Astrocyte of the cerebellum (primary cell): ENCODE data around the gene ARF6.
A peak's percentile ranks its signal among the peaks of the same experiment; 100 is the strongest.
"Not testable (repeated sequence)": the region's sequence is repeated elsewhere in the genome, so short reads cannot be mapped to it uniquely, and the experiment has no call there.

Source experiments
- DNase-seq: peaks from one replicate; pipeline ENCODE4 v3.0.0-alpha.2; 2011; ENCODE audit warnings: low read depth
- H3K4me3 ChIP-seq: 2 replicates; pipeline ENCODE4 v1.5.1; 2011; ENCODE audit warnings: mild to moderate bottlenecking, low read depth, low read length, moderate library complexity
- in situ Hi-C: cut with HindIII; loops from 2 replicates; pipeline ENCODE4 v1.10.0; 2017; ENCODE audit warnings: low sequenced_read_pairs
- TF ChIP-seq, protein P1 (sequence below): IDR thresholded peaks from 2 replicates; pipeline ENCODE4 v1.5.1; 2012; ENCODE audit warnings: low read length, low read depth, moderate library complexity, mild to moderate bottlenecking; ENCODE audit errors: missing control alignments

The ARF6 gene

DNA sequence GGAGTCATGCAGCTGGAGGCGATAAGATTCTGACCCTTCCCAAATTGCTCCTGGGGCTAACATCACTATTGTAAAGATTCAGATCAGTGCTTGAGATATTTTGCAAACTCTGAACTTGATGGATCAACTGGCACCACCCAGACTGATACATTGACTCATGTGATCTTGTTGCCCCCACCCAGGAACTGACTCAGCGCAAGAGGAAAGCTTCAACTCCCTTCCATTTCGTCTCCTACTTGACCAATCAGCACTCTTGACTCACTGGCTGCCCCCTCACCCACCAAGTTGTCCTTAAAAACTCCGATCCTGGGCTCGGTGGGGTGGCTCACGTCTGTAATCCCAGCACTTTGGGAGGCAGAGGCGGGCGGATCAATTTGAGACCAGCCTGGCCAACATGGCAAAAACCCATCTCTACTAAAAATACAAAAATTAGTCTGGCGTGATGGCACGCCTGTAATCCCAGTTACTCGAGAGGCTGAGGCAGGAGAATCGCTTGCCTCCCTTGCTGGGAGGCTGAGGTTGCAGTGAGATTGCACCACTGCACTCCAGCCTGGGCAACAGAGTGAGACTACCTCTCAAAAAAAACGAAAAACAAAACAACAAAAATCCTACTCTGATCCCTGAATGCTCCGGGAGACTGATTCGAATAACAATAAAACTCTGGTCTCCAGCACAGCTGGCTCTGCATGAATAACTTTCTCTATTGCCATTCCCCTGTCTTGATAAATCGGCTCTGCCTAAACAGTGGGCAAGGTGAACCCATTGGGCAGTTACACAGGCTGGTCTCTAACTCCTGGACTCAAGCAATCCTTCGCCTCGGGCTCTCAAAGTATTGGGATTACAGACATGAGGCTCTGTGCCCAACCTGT is 9.8 kb upstream of the ARF6 start:
- in situ Hi-C loops = no loop called here
- no peak overlapping the region for H3K4me3 ChIP-seq
- TF ChIP-seq, protein P1, sequence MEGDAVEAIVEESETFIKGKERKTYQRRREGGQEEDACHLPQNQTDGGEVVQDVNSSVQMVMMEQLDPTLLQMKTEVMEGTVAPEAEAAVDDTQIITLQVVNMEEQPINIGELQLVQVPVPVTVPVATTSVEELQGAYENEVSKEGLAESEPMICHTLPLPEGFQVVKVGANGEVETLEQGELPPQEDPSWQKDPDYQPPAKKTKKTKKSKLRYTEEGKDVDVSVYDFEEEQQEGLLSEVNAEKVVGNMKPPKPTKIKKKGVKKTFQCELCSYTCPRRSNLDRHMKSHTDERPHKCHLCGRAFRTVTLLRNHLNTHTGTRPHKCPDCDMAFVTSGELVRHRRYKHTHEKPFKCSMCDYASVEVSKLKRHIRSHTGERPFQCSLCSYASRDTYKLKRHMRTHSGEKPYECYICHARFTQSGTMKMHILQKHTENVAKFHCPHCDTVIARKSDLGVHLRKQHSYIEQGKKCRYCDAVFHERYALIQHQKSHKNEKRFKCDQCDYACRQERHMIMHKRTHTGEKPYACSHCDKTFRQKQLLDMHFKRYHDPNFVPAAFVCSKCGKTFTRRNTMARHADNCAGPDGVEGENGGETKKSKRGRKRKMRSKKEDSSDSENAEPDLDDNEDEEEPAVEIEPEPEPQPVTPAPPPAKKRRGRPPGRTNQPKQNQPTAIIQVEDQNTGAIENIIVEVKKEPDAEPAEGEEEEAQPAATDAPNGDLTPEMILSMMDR = no peak
- DNase-seq = no peak

DNA sequence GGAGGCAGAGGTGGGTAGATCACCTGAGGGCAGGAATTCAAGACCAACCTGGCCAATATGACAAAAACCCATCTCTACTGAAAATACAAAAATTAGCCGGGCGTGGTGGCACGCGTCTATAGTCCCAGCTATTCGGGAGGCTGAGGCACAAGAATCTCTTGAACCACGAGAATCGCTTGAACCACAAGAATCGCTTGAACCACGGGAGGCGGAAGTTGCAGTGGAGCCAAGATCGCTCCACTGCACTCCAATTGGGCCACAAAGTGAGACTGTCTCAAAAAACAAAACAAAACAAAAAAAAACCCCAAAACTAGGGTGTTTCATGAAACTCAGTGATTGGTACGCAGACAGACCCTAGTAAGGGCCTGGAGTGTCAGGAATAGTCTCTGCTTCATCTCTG is 6.4 kb upstream of the ARF6 start:
- in situ Hi-C loops = no loop called here
- H3K4me3 ChIP-seq = no peak overlapping the region
- TF ChIP-seq, protein P1 = no peak
- no peak for DNase-seq

DNA sequence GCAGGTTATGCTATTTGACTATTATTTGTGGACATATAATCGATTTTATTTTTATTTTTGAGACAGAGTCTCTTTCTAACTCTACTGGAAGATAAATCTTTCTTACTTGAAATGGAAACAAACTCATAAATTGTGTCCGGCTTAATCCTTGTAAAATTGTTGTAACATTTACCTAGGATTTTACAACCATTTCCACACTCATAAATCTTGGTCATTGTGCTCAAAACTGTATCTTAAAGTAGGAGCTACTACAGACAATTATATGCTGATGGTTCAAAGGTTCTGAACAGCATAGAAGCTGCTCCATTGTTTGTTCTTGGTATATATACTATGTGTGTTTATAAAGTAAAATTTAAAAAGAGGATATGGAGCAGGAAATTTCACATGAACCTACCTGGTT is 4.6 kb upstream of the ARF6 start:
- H3K4me3 ChIP-seq = no peak overlapping the region
- in situ Hi-C loops = no loop called here
- TF ChIP-seq, protein P1 = no peak

DNA sequence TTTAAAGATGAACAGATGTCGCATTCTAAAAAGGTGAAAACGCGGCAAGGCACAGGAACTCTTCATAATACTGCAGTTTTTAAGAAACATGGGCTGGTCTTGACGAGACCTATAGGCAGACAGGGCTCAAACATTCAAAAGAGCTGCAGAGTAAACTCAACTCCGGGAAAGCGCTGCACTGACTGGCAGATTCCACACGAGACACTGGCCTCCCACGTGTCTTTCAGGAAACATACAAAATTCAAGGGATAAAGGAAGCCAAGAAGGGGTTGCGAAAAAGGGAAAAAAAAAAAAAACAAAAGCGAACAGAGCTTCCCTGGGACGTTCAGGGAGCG is 614 bp upstream of the ARF6 start:
- H3K4me3 ChIP-seq = peak overlapping the region; percentile 85
- TF ChIP-seq, protein P1 = peak; percentile 2
- peak; percentile 42 for DNase-seq
- in situ Hi-C loops = no loop called here

More for the DNA sequence above, 4.6 kb upstream of the ARF6 start:
- DNase-seq = no peak

DNA sequence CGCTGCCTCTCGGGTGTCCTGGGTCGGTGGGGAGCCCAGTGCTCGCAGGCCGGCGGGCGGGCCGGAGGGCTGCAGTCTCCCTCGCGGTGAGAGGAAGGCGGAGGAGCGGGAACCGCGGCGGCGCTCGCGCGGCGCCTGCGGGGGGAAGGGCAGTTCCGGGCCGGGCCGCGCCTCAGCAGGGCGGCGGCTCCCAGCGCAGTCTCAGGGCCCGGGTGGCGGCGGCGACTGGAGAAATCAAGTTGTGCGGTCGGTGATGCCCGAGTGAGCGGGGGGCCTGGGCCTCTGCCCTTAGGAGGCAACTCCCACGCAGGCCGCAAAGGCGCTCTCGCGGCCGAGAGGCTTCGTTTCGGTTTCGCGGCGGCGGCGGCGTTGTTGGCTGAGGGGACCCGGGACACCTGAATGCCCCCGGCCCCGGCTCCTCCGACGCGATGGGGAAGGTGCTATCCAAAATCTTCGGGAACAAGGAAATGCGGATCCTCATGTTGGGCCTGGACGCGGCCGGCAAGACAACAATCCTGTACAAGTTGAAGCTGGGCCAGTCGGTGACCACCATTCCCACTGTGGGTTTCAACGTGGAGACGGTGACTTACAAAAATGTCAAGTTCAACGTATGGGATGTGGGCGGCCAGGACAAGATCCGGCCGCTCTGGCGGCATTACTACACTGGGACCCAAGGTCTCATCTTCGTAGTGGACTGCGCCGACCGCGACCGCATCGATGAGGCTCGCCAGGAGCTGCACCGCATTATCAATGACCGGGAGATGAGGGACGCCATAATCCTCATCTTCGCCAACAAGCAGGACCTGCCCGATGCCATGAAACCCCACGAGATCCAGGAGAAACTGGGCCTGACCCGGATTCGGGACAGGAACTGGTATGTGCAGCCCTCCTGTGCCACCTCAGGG is 679 bp downstream of the ARF6 start:
- no peak for DNase-seq
- in situ Hi-C loops = no loop called here
- peak overlapping the region; percentile 85 for H3K4me3 ChIP-seq
- TF ChIP-seq, protein P1 = no peak

DNA sequence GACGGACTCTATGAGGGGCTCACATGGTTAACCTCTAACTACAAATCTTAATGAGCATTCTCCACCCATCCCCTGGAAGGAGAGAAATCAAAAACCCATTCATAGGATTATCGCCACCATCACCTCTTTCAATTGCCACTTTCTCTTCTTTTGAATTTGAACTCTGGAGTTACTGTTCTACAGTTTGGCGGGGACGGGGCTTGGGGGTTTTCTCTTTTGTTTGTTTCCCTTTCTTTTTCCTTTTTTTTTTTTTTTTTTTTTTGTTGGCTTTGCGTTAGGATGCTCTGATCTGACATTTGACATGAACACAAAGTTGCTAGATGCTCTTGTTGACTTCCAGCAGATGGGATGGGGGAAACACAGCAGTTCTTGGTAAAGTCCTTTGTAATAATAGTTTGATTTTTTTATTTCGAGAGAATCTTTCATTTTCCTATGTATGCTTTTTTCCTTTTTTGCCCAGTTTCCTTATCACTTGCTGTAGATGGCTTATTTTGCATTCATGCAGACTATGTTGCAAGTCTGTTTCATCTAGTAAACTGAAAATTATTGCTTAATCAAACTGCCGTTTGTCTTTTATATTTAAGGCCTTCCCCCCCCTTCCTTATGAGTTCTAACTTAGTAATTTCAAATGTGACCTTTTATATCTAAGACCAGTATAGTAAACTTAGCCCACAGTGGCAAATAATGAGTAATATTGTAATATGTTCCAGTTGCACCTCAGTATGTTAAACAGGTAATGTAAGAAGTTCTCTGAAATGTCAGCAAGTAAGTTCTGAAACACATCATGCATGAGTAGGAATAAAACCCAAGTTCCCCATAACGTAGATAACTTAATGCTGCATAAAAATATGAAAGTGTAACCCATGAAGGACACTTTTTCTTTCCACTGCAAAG is 1.6 kb downstream of the ARF6 start:
- not testable (repeated sequence) for DNase-seq
- in situ Hi-C loops = loop anchor here (5.0 kb wide), 1 partner anchor 83 kb away; no protein-coding TSS in a partner anchor

More for the DNA sequence above, 1.6 kb downstream of the ARF6 start:
- H3K4me3 ChIP-seq = peak overlapping the region; percentile 85
